Kidney (tissue), 14 donors: Measurements from ENCODE around the gene CDX1. TPM values are rescaled to one million over a fixed set of nuclear protein-coding genes. Genes with fewer than 3 reads are reported as not detected.

ENCODE experiments used
- DNase-seq, 5 donors: peaks; one replicate each; pipeline ENCODE4 v3.0.0-alpha.2; 2013 to 2020
- FAIRE-seq: peaks from 2 replicates; lab custom pipeline; 2012; peaks lifted over from hg19 to GRCh38; lab: Jason Lieb, UNC
- H3K27ac ChIP-seq, 2 donors: one replicate each; pipeline ENCODE4 v1.7.0; 2013; ENCODE audit warnings: low read depth in 2 of 2, low read length in 2 of 2, inconsistent platforms in 1 of 2
- H3K27me3 ChIP-seq: one replicate; pipeline ENCODE4 v1.7.1; 2013; ENCODE audit warnings: low read length, inconsistent platforms; ENCODE audit not compliant: control insufficient read depth, insufficient read depth
- H3K36me3 ChIP-seq, 3 donors: one replicate each; pipeline versions ENCODE4 v1.7.0 to v1.7.1; 2013; ENCODE audit warnings: low read length in 3 of 3, control low read depth in 1 of 3, inconsistent platforms in 1 of 3; ENCODE audit not compliant: insufficient read depth in 3 of 3, control insufficient read depth in 2 of 3
- H3K4me1 ChIP-seq, 3 donors: one replicate each; pipeline versions ENCODE4 v1.7.0 to v1.7.1; 2013; ENCODE audit warnings: low read length in 3 of 3, inconsistent platforms in 1 of 3, low read depth in 1 of 3; ENCODE audit not compliant: control insufficient read depth in 2 of 3, insufficient read depth in 2 of 3
- H3K4me3 ChIP-seq, 3 donors: one replicate each; pipeline versions ENCODE4 v1.7.0 to v1.8.1; 2013; ENCODE audit warnings: low read length in 3 of 3, control low read depth in 1 of 3, inconsistent platforms in 1 of 3
- H3K9ac ChIP-seq, 3 donors: one replicate each; pipeline versions ENCODE4 v1.7.0 to v1.7.1; 2013; ENCODE audit warnings: low read length in 3 of 3, control low read depth in 1 of 3, inconsistent platforms in 1 of 3
- H3K9me3 ChIP-seq, 3 donors: one replicate each; pipeline versions ENCODE4 v1.7.0 to v1.7.1; 2013; ENCODE audit warnings: low read length in 3 of 3, control low read depth in 1 of 3, inconsistent platforms in 1 of 3; ENCODE audit not compliant: control insufficient read depth in 2 of 3, insufficient read depth in 1 of 3
- intact Hi-C: fragments of 100-400 bp; cut with DNase I; formaldehyde crosslinking; loops from one replicate; pipeline ENCODE4 v1.11.1; 2022
- polyA plus RNA-seq: library from polyadenylated mRNA; stranded (reverse); fragments of 350-450 nt; fragmentation: Illumina TruSeq; extraction: RNeasy Lipid Tissue Mini Kit (QIAGEN cat#74804); gene quantifications from one replicate; pipeline ENCODE4 v1.2.3, GENCODE V29; 2014; ENCODE audit warnings: low read depth, low replicate concordance; ENCODE audit not compliant: insufficient read depth
- total RNA-seq: library from RNA; stranded (reverse); fragmentation: NEBNext Ultra II Directional; extraction: Animal tissue kit (Norgen Biotek cat#: 25700); gene quantifications from one replicate; pipeline ENCODE4 v1.2.1, GENCODE V29; 2021
- TF ChIP-seq, protein P1 (sequence below): IDR thresholded peaks from 3 replicates; pipeline ENCODE4 v1.5.1; 2012; ENCODE audit warnings: mild to moderate bottlenecking, moderate library complexity, borderline replicate concordance; ENCODE audit not compliant: insufficient read depth; ENCODE audit errors: extremely low read depth
- donor health status: control.
- donor health status: control.
- donor health status: control.
- donor health status: control.
- donor health status: control.
- donor health status: DM: yes; HTN: yes; CAD: no.
- donor health status: Normal renal cell carcinoma (clear cell type).

Gene CDX1
- total and polyA plus RNA-seq, 2 donors from 2014 or later = 0.39 TPM; not detected in 1

DNA sequence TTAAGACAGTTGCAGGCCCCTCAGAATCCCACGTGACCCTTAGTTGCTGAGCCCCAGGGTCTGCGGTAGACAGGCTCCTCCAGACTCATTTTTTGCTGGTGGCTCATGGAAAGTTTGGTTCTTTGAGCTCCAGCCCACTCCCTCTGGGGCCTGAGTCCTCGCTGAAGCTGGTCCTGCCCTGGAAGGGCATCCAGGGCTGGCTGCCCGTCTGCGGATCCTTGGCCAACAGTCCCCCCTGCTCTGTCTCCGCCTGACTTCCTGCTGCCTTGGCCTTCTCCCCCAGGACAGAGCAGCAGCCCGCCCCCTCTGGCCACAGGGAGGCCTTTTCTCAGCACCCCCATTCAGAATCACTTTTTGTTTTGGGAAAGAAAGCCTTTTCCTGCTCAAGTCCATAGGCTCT, 47.7 kb downstream of the CDX1 start:
- no peaks in the 10 kb centered on the region for H3K36me3 ChIP-seq
- FAIRE-seq = no peak
- no peaks in the 10 kb centered on the region for H3K27me3 ChIP-seq
- TF ChIP-seq, protein P1, sequence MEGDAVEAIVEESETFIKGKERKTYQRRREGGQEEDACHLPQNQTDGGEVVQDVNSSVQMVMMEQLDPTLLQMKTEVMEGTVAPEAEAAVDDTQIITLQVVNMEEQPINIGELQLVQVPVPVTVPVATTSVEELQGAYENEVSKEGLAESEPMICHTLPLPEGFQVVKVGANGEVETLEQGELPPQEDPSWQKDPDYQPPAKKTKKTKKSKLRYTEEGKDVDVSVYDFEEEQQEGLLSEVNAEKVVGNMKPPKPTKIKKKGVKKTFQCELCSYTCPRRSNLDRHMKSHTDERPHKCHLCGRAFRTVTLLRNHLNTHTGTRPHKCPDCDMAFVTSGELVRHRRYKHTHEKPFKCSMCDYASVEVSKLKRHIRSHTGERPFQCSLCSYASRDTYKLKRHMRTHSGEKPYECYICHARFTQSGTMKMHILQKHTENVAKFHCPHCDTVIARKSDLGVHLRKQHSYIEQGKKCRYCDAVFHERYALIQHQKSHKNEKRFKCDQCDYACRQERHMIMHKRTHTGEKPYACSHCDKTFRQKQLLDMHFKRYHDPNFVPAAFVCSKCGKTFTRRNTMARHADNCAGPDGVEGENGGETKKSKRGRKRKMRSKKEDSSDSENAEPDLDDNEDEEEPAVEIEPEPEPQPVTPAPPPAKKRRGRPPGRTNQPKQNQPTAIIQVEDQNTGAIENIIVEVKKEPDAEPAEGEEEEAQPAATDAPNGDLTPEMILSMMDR = no peak
- no peak overlapping the region for H3K4me3 ChIP-seq
- H3K4me1 ChIP-seq = no peaks in the 10 kb centered on the region
- H3K9ac ChIP-seq = no peak overlapping the region
- intact Hi-C loops = no loop called here
- H3K9me3 ChIP-seq = no peaks in the 10 kb centered on the region
- peak in 1 of 5 donors; percentile 55 for DNase-seq
- H3K27ac ChIP-seq = no peak overlapping the region

DNA sequence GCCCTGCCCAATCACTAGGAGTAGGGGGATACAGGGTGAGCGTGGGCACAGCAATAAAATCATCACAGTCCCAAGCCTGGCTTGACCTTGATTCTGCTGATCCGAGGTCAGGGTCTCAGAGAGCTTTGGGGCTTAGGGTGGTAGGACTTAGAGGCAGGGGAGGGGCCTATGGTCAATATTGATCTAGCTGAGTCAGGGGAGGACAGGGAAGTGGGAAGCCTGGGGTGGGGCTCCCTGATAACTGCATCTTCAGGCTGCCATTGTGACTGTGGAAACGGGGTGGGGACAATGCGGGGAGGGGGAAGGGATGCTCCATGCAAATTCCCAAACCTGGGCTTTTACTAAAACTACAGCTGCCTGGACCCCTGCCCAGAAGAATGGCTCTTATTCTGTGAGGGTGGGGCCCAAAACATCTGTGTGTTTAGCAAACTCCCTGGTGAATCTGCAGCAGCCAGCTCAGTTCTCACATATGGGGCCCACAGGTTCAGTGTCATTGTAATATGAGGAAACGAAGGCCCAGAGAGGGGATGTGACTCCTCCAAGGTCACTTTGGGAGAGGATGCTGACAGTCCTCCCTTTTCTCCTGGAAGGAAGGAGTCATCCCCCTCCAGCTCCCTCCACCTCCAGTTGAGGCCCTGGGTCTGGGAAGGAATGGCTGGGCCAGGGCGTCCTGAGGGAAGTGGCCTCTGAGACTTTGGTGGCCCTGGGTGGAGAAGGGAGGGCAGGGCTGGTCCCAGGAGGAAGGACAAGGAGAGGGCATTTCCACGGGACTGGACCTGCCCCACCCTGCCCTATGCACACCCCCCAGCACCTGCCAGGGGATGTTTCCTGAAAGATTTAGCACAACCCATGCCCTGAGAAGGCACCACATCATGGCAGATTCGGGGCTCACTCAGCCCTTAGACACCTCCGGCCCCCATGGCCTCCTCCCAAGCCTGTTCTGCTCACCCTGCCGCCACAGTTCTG, 49.7 kb downstream of the CDX1 start:
- H3K27me3 ChIP-seq = no peaks in the 10 kb centered on the region
- no peak overlapping the region for H3K4me3 ChIP-seq
- H3K36me3 ChIP-seq = no peaks in the 10 kb centered on the region
- intact Hi-C loops = no loop called here
- DNase-seq (no peak), FAIRE-seq (no peak)
- TF ChIP-seq, protein P1 = no peak
- H3K9ac ChIP-seq = no peak overlapping the region
- H3K27ac ChIP-seq = no peak overlapping the region
- no peaks in the 10 kb centered on the region for H3K4me1 ChIP-seq
- H3K9me3 ChIP-seq = no peaks in the 10 kb centered on the region

DNA sequence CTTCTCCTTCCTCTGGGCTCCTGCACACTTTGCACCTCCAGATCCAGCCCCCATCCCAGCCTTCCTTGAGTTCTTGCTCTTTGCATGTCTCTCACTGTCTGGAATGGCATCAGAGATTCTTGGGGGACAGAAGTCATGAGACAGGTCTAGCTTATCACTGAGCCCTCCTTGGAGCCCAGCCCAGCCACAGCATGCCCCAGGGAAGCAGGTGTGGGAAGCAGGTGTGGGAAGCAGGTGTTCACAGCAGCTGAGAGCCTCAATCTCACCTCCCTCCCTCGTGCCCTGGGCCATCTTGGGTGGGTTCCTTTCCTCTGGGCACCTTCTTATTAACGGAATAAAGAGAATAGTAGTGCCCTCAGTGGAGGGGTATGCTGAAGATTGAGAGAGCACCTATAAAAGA, 50.5 kb downstream of the CDX1 start:
- Histone ChIP-seq H3K9ac (no peak overlapping the region), H3K4me3 (no peak overlapping the region), H3K9me3 (no peaks in the 10 kb centered on the region), H3K27ac (no peak overlapping the region), H3K4me1 (no peaks in the 10 kb centered on the region), H3K27me3 (no peaks in the 10 kb centered on the region), H3K36me3 (no peaks in the 10 kb centered on the region)
- no peak for FAIRE-seq
- DNase-seq = no peak
- TF ChIP-seq, protein P1 = no peak
- intact Hi-C loops = no loop called here
